ENCODE measurements around the gene REX1BD. TPM values are rescaled to one million over a fixed set of nuclear protein-coding genes. Genes with fewer than 3 reads are reported as not detected.

Gene REX1BD
- total RNA-seq, 2 experiments from 2014 or later, result 61.2 to 65.1 TPM

DNA sequence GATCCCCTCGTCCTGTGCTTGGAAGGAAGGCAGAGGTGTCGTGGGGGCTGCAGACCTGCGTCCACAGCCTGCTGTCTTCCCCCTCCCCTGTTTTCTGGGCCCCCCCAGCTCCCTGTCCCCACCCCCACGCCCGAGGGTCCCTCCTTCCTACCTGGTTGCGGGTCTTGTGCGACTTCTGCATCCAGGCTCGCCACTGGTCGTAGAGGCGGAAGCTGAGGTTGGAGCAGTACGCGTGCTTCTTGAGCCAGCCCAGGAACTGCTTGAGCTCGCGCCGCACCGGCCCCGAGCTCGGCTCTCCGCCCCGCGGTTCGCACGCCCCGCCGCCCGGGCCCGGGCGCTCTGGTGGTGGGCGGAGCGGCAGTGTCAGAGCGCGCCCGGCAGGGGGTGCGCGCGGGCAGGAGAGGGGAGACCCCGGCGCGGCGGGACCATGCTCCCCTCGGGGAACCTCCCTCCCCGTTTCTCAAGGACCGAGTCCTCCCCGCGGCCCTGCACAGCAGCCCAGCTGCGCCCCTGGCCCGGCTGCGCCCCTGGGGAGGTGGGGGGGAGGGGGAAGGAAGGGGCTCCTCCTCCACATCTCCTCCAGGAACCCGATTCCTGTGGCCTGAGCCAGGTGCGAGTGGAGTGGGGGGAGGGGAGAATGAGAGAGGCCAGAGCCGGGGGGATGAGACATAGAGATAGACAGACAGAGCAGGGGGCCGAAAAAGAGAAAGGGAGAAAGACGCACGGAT is 5.7 kb downstream of the REX1BD start:
- ATAC-seq (peak; percentile 80), DNase-seq (peak; percentile 79)
- POLR2A ChIA-PET, result interaction anchor here (0.8 to 2.6 kb wide), 6 partner anchors 10 to 51 kb away, joined by 3 to 11 read pairs (median 4); partner anchors contain the start of genes FKBP8, TMEM59L and UBA52
- Mint-ChIP-seq H3K36me3 (ENCODE audit: low read depth) (peaks cover 14% of the 10 kb centered on the region), H3K27me3 (peaks cover 3% of the 10 kb centered on the region), H3K27ac (peak overlapping the region; percentile 41), H3K4me3 (peak overlapping the region; percentile 67), H3K9me3 (no peaks in the 10 kb centered on the region), H3K4me1 (ENCODE audit: low read depth) (peaks cover 31% of the 10 kb centered on the region)
- intact Hi-C loops (cut with micrococcal nuclease), result loop anchor here (10.0 kb wide), 1 partner anchor 251 kb away; no protein-coding TSS in a partner anchor
- CTCF ChIA-PET, result interaction anchor here (0.7 to 3.7 kb wide), 21 partner anchors 9 to 278 kb away, joined by 3 to 28 read pairs (median 4); partner anchors contain the start of genes CRTC1, ELL, FKBP8 and TMEM59L
- TF ChIP-seq, protein P1, sequence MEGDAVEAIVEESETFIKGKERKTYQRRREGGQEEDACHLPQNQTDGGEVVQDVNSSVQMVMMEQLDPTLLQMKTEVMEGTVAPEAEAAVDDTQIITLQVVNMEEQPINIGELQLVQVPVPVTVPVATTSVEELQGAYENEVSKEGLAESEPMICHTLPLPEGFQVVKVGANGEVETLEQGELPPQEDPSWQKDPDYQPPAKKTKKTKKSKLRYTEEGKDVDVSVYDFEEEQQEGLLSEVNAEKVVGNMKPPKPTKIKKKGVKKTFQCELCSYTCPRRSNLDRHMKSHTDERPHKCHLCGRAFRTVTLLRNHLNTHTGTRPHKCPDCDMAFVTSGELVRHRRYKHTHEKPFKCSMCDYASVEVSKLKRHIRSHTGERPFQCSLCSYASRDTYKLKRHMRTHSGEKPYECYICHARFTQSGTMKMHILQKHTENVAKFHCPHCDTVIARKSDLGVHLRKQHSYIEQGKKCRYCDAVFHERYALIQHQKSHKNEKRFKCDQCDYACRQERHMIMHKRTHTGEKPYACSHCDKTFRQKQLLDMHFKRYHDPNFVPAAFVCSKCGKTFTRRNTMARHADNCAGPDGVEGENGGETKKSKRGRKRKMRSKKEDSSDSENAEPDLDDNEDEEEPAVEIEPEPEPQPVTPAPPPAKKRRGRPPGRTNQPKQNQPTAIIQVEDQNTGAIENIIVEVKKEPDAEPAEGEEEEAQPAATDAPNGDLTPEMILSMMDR (IDR thresholded peaks at IDR 0.05), result peak; percentile 93

DNA sequence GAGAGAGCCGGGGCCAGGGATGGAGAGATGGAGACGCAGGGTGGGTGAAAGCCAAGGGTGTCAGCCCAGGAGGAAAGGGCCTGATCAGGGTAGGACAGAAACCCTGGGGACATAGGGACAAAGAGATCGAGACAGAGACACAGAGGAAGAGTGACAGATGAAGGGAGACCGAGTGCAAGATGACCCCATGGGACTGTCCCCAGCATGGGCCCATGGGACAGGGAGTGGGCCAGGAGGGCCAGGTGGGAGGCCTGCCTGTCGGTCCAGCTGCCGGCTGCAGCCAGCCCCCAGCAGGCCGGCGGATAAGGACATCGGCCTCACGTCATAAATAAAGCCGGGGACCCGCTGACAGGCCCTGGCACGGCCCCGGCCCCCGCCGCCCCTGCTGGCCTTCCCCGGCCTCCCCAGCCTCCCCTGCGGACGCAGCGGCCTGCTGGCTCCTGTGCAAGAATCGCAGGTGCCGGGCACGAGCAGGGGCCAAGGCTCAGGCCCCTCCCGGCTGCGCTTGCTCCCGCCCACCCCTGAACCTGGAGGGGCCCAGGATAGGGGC is 6.3 kb downstream of the REX1BD start:
- ATAC-seq, result no peak
- POLR2A ChIA-PET, result interaction anchor here (1.2 to 2.6 kb wide), 3 partner anchors 10 to 23 kb away, joined by 3 to 11 read pairs (median 3); no protein-coding TSS in a partner anchor

DNA sequence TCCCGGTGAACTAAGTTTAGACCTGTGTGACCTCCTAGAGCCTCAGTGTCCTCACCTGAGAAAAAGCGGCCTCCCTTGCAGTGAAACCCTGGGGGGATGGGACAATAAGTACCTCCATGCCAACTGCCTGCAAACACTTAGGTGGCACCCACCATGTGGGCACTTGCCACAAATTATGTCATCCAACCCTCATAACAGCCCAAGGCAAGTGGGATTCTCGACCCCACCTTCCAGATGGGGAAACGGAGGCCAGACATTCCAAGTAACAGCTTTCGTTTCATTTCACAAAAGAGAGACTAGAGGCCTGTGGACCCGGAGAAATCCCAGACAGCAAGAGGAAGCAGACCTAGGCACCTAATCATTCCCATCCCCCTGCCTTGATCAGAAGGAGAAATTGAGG is 6.9 kb downstream of the REX1BD start:
- TF ChIP-seq, protein P1 (IDR thresholded peaks at IDR 0.05), result no peak
- intact Hi-C loops (cut with micrococcal nuclease), result loop anchor here (10.0 kb wide), 1 partner anchor 249 kb away; no protein-coding TSS in a partner anchor
- POLR2A ChIA-PET, result interaction anchor here (1.2 to 1.4 kb wide), 2 partner anchors 9 to 23 kb away, joined by 3 read pairs; no protein-coding TSS in a partner anchor
- no peak for DNase-seq
- CTCF ChIA-PET, result interaction anchor here (1.8 to 3.7 kb wide), 2 partner anchors 10 to 252 kb away, joined by 5 to 28 read pairs; no protein-coding TSS in a partner anchor
- H3K4me1 Mint-ChIP-seq (ENCODE audit: low read depth), result peaks cover 23% of the 10 kb centered on the region
- no peak for ATAC-seq
- peaks cover 8% of the 10 kb centered on the region for H3K36me3 Mint-ChIP-seq (ENCODE audit: low read depth)
- peaks cover 3% of the 10 kb centered on the region for H3K27me3 Mint-ChIP-seq
- H3K4me3 Mint-ChIP-seq, result peak overlapping the region; percentile 31
- no peak overlapping the region for H3K27ac Mint-ChIP-seq
- H3K9me3 Mint-ChIP-seq, result no peaks in the 10 kb centered on the region

More for the DNA sequence above, 6.3 kb downstream of the REX1BD start:
- Mint-ChIP-seq H3K4me1 (ENCODE audit: low read depth) (peaks cover 26% of the 10 kb centered on the region), H3K27me3 (peaks cover 3% of the 10 kb centered on the region), H3K4me3 (peak overlapping the region; percentile 67), H3K36me3 (ENCODE audit: low read depth) (peaks cover 11% of the 10 kb centered on the region), H3K9me3 (no peaks in the 10 kb centered on the region), H3K27ac (peak overlapping the region; percentile 41)
- no peak for DNase-seq
- intact Hi-C loops (cut with micrococcal nuclease), result loop anchor here (10.0 kb wide), 1 partner anchor 250 kb away; no protein-coding TSS in a partner anchor
- CTCF ChIA-PET, result interaction anchor here (0.9 to 3.7 kb wide), 11 partner anchors 9 to 277 kb away, joined by 3 to 28 read pairs (median 5); partner anchors contain the start of genes CRTC1, ELL and FKBP8
- TF ChIP-seq, protein P1 (IDR thresholded peaks at IDR 0.05), result no peak

DNA sequence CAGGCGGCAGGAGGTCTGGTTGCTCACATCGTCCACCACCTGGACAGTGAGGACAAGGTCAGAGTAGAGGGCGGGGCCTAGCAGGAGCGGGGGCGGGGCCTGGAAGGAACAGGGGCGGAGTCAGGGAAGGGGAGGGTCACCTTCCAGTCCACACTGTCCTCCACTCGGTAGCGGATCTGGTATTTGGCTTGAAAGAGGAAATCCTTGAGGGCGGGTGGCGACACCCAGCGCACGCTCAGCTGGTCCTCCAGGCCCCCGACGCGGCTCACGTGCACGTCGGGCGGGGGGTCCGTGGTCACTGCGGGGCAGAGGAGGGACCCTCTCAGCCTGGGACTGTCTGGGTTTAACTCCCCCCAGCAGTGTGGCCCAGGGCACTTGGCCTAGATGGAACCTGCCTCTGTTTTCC is 8.2 kb downstream of the REX1BD start:
- POLR2A ChIA-PET, result no interaction called here

More for the DNA sequence above, 8.2 kb downstream of the REX1BD start:
- ATAC-seq (no peak), DNase-seq (peak; percentile 42)
- no peaks in the 10 kb centered on the region for H3K9me3 Mint-ChIP-seq
- CTCF ChIA-PET, result interaction anchor here (1.2 kb wide), 1 partner anchor 121 kb away, joined by 4 read pairs; no protein-coding TSS in a partner anchor
- TF ChIP-seq, protein P1 (IDR thresholded peaks at IDR 0.05), result no peak
- intact Hi-C loops (cut with micrococcal nuclease), result loop anchor here (10.0 kb wide), 1 partner anchor 248 kb away; no protein-coding TSS in a partner anchor
- peaks cover 1% of the 10 kb centered on the region for H3K36me3 Mint-ChIP-seq (ENCODE audit: low read depth)
- H3K27ac Mint-ChIP-seq, result no peak overlapping the region
- peaks cover 17% of the 10 kb centered on the region for H3K4me1 Mint-ChIP-seq (ENCODE audit: low read depth)
- H3K27me3 Mint-ChIP-seq, result peaks cover 7% of the 10 kb centered on the region
- no peak overlapping the region for H3K4me3 Mint-ChIP-seq
